ENCODE measurements around the gene CLASP1. TPM values are rescaled to one million over a fixed set of nuclear protein-coding genes. Genes with fewer than 3 reads are reported as not detected.

CLASP1 gene
- total RNA-seq, 1 experiment from 2014 or later: 45.9 TPM

- H3K23me2 ChIP-seq (ENCODE audit: insufficient read length, low read depth, low read length, poor library complexity, severe bottlenecking): no peaks in the 10 kb centered on the region
- TF ChIP-seq, protein P1, sequence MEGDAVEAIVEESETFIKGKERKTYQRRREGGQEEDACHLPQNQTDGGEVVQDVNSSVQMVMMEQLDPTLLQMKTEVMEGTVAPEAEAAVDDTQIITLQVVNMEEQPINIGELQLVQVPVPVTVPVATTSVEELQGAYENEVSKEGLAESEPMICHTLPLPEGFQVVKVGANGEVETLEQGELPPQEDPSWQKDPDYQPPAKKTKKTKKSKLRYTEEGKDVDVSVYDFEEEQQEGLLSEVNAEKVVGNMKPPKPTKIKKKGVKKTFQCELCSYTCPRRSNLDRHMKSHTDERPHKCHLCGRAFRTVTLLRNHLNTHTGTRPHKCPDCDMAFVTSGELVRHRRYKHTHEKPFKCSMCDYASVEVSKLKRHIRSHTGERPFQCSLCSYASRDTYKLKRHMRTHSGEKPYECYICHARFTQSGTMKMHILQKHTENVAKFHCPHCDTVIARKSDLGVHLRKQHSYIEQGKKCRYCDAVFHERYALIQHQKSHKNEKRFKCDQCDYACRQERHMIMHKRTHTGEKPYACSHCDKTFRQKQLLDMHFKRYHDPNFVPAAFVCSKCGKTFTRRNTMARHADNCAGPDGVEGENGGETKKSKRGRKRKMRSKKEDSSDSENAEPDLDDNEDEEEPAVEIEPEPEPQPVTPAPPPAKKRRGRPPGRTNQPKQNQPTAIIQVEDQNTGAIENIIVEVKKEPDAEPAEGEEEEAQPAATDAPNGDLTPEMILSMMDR (conservative IDR thresholded peaks at IDR 0.05): no peak
- H3K4me1 Mint-ChIP-seq: peaks cover 2 to 4% of the 10 kb centered on the region in 2 experiments; a peak in 3 of 4 replicates
- H3K9me3 ChIP-seq (ENCODE audit: control insufficient read depth, low read depth, low read length): no peaks in the 10 kb centered on the region
- no peak overlapping the region for H4K91ac ChIP-seq (ENCODE audit: insufficient read length, low read depth, low read length)
- no peak overlapping the region for H3T11ph ChIP-seq (ENCODE audit: low read length)
- H3K14ac ChIP-seq (ENCODE audit: insufficient read depth, low read length): no peak overlapping the region
- no peak overlapping the region for H4K8ac ChIP-seq (replicated peaks; ENCODE audit: insufficient read length, low read depth, low read length)
- no peak overlapping the region for H2BK5ac ChIP-seq (ENCODE audit: insufficient read length, low read length)
- no peaks in the 10 kb centered on the region for H3K27me3 ChIP-seq (ENCODE audit: insufficient read depth, low read length)
- H3K4me2 ChIP-seq (ENCODE audit: insufficient read depth, insufficient read length, low read length): no peak overlapping the region
- no peak overlapping the region for H2BK15ac ChIP-seq (ENCODE audit: low read depth, low read length)
- no peaks in the 10 kb centered on the region for H3K27me3 Mint-ChIP-seq (ENCODE audit: low read depth)
- H2AFZ ChIP-seq (ENCODE audit: low read length): no peak overlapping the region
- no peak overlapping the region for H3K9ac ChIP-seq (ENCODE audit: extremely low read depth, insufficient read length, low read length)
- H3K27ac Mint-ChIP-seq: no peak overlapping the region
- peaks cover 6% of the 10 kb centered on the region; the same call in 1 of the 2 replicates for H3K79me2 ChIP-seq (ENCODE audit: insufficient read depth, low read length)
- H3K4ac ChIP-seq (ENCODE audit: low read depth, low read length): no peak overlapping the region
- WGBS (ENCODE audit: extremely low coverage, insufficient read length, low lambda C conversion rate): no CpG with 5 or more reads among the region's 4 CpGs
- no peak overlapping the region for H4K5ac ChIP-seq (ENCODE audit: insufficient read length, low read depth, low read length)
- H3K9me3 Mint-ChIP-seq: no peaks in the 10 kb centered on the region
- H3K23ac ChIP-seq (ENCODE audit: insufficient read length, low read depth, low read length): no peak overlapping the region
- no peak overlapping the region for H2AK5ac ChIP-seq (ENCODE audit: insufficient read length, low read length)
- H2BK12ac ChIP-seq (ENCODE audit: insufficient read length, low read depth, low read length): no peak overlapping the region
- no peak overlapping the region for H3K18ac ChIP-seq (ENCODE audit: insufficient read length, low read depth, low read length)
- H3K79me1 ChIP-seq (ENCODE audit: insufficient read depth, low read depth, low read length, poor library complexity, severe bottlenecking): no peaks in the 10 kb centered on the region
- H3K36me3 Mint-ChIP-seq (ENCODE audit: insufficient read depth in 1 of 3, low read depth in 3 of 3): no peaks in the 10 kb centered on the region
- no peak for DNase-seq
- no peak overlapping the region for H3K56ac ChIP-seq (ENCODE audit: insufficient read length, low read depth, low read length)
- no peak overlapping the region for H2BK20ac ChIP-seq (ENCODE audit: low read depth, low read length, poor library complexity, severe bottlenecking)
- no peak overlapping the region for H3K4me3 Mint-ChIP-seq
- no peak overlapping the region for H3K27ac ChIP-seq (ENCODE audit: insufficient read length, low read depth, low read length)
- H4K20me1 ChIP-seq (ENCODE audit: control insufficient read depth, insufficient read depth, insufficient read length): no peaks in the 10 kb centered on the region
- no peak overlapping the region for H2BK120ac ChIP-seq (ENCODE audit: low read depth, low read length, poor library complexity, severe bottlenecking)
- H3K4me1 ChIP-seq (ENCODE audit: insufficient read depth, low read length): no peaks in the 10 kb centered on the region
Measured at GRCh38 chr2:121539750-121540469, 109.4 kb downstream of the CLASP1 start.

All from H9 (cell line).